ENCODE data around the gene PHLPP2.

Gene PHLPP2

DNA sequence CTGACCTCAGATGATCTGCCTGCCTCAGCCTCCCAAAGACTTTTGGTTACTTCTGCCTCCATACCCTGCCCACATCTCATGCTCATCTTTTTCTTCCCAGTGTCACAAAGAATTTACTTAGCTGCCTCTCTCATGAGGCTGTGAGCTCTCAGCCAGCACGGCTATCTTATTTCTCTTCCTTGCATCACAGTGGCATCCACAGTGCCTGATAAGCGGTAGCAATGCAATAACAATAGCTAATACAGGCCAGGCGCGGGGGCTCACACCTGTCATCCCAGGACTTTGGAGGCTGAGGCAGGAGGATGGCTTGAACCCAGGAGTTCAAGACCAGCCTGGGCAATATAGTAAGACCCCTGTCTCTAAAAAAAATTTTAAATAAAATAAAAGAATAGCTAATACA lies 114.1 kb downstream of the PHLPP2 start (continued):
- TF ChIP-seq ESRRG (CRISPR knock-in tag; IDR thresholded peaks at IDR 0.05) (no peak), ISL1 (CRISPR knock-in tag; IDR thresholded peaks at IDR 0.05) (no peak)

DNA sequence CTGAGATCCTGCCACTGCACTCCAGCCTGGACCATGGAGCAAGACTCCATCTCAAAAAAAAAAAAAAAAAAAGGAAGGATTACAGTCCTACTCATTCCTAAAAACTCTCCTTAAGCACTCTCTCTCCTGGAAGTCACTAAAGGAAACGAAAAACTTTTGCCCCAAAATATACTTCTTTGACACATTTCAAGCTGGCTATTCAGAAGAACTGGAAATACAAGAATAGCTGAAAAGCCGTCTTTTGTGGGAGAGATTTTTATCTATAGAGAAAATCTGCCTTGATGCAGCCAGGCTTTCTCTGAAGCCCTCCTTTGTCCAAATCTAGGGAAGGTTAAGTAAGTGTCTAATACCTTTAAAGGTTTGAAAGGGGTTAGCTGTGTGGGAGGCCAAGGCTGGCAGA lies 115.4 kb downstream of the PHLPP2 start:
- TF ChIP-seq ZNF70 (CRISPR knock-in tag; IDR thresholded peaks at IDR 0.05) (no peak), ARNTL (CRISPR knock-in tag; IDR thresholded peaks at IDR 0.05; ENCODE audit: borderline replicate concordance, low read depth) (no peak), CSDC2 (CRISPR knock-in tag; IDR thresholded peaks at IDR 0.05) (no peak), BACH2 (CRISPR knock-in tag; IDR thresholded peaks at IDR 0.05; ENCODE audit: borderline replicate concordance) (no peak), SNAI2 (CRISPR knock-in tag; IDR thresholded peaks at IDR 0.05) (no peak), PPARA (CRISPR knock-in tag; IDR thresholded peaks at IDR 0.05; ENCODE audit: borderline replicate concordance) (no peak), ISL1 (CRISPR knock-in tag; IDR thresholded peaks at IDR 0.05) (no peak), GLIS3 (CRISPR knock-in tag; IDR thresholded peaks at IDR 0.05) (no peak), TOX (CRISPR knock-in tag; IDR thresholded peaks at IDR 0.05; ENCODE audit: borderline replicate concordance) (no peak), CSRNP3 (CRISPR knock-in tag; IDR thresholded peaks at IDR 0.05) (no peak), ZNF565 (CRISPR knock-in tag; conservative IDR thresholded peaks at IDR 0.05; ENCODE audit: low read depth) (no peak), PATZ1 (CRISPR knock-in tag; IDR thresholded peaks at IDR 0.05; ENCODE audit: borderline replicate concordance) (no peak), RARB (CRISPR knock-in tag; IDR thresholded peaks at IDR 0.05) (no peak)
- TF ChIP-seq, protein P1, sequence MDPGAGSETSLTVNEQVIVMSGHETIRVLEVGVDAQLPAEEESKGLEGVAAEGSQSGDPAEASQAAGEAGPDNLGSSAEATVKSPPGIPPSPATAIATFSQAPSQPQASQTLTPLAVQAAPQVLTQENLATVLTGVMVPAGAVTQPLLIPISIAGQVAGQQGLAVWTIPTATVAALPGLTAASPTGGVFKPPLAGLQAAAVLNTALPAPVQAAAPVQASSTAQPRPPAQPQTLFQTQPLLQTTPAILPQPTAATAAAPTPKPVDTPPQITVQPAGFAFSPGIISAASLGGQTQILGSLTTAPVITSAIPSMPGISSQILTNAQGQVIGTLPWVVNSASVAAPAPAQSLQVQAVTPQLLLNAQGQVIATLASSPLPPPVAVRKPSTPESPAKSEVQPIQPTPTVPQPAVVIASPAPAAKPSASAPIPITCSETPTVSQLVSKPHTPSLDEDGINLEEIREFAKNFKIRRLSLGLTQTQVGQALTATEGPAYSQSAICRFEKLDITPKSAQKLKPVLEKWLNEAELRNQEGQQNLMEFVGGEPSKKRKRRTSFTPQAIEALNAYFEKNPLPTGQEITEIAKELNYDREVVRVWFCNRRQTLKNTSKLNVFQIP (CRISPR knock-in tag; IDR thresholded peaks at IDR 0.05; ENCODE audit: borderline replicate concordance, low read depth) = no peak
- TF ChIP-seq, protein P2, sequence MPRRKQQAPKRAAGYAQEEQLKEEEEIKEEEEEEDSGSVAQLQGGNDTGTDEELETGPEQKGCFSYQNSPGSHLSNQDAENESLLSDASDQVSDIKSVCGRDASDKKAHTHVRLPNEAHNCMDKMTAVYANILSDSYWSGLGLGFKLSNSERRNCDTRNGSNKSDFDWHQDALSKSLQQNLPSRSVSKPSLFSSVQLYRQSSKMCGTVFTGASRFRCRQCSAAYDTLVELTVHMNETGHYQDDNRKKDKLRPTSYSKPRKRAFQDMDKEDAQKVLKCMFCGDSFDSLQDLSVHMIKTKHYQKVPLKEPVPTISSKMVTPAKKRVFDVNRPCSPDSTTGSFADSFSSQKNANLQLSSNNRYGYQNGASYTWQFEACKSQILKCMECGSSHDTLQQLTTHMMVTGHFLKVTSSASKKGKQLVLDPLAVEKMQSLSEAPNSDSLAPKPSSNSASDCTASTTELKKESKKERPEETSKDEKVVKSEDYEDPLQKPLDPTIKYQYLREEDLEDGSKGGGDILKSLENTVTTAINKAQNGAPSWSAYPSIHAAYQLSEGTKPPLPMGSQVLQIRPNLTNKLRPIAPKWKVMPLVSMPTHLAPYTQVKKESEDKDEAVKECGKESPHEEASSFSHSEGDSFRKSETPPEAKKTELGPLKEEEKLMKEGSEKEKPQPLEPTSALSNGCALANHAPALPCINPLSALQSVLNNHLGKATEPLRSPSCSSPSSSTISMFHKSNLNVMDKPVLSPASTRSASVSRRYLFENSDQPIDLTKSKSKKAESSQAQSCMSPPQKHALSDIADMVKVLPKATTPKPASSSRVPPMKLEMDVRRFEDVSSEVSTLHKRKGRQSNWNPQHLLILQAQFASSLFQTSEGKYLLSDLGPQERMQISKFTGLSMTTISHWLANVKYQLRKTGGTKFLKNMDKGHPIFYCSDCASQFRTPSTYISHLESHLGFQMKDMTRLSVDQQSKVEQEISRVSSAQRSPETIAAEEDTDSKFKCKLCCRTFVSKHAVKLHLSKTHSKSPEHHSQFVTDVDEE (CRISPR knock-in tag; IDR thresholded peaks at IDR 0.05) = no peak
- TF ChIP-seq, protein P3, sequence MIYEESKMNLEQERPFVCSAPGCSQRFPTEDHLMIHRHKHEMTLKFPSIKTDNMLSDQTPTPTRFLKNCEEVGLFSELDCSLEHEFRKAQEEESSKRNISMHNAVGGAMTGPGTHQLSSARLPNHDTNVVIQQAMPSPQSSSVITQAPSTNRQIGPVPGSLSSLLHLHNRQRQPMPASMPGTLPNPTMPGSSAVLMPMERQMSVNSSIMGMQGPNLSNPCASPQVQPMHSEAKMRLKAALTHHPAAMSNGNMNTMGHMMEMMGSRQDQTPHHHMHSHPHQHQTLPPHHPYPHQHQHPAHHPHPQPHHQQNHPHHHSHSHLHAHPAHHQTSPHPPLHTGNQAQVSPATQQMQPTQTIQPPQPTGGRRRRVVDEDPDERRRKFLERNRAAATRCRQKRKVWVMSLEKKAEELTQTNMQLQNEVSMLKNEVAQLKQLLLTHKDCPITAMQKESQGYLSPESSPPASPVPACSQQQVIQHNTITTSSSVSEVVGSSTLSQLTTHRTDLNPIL (CRISPR knock-in tag; IDR thresholded peaks at IDR 0.05; ENCODE audit: low read depth) = no peak
- no peak for ATAC-seq

- ATAC-seq = no peak
- TF ChIP-seq ZNF565 (CRISPR knock-in tag; conservative IDR thresholded peaks at IDR 0.05; ENCODE audit: low read depth) (no peak), GLIS3 (CRISPR knock-in tag; IDR thresholded peaks at IDR 0.05) (no peak), TCF4 (CRISPR knock-in tag; IDR thresholded peaks at IDR 0.05; ENCODE audit: borderline replicate concordance) (no peak), CSRNP3 (CRISPR knock-in tag; IDR thresholded peaks at IDR 0.05) (no peak), ISL1 (CRISPR knock-in tag; IDR thresholded peaks at IDR 0.05) (no peak), ARNTL (CRISPR knock-in tag; IDR thresholded peaks at IDR 0.05; ENCODE audit: borderline replicate concordance, low read depth) (no peak), ZNF8 (CRISPR knock-in tag; IDR thresholded peaks at IDR 0.05) (no peak), PATZ1 (CRISPR knock-in tag; IDR thresholded peaks at IDR 0.05; ENCODE audit: borderline replicate concordance) (no peak), BACH2 (CRISPR knock-in tag; IDR thresholded peaks at IDR 0.05; ENCODE audit: borderline replicate concordance) (no peak), ZNF70 (CRISPR knock-in tag; IDR thresholded peaks at IDR 0.05) (no peak), ESRRG (CRISPR knock-in tag; IDR thresholded peaks at IDR 0.05) (no peak), CSDC2 (CRISPR knock-in tag; IDR thresholded peaks at IDR 0.05) (no peak)
- TF ChIP-seq, protein P1 (CRISPR knock-in tag; IDR thresholded peaks at IDR 0.05; ENCODE audit: borderline replicate concordance, low read depth) = no peak
These were observed 123.7 kb downstream of the PHLPP2 start for GRCh38 chr16:71600822-71601221.
